NCI-H1417 treated with DMSO at 0.1 percent for 48 hours (cell line): Measurements from ENCODE around the gene SIDT1.

Source experiments
- DNase-seq: peaks from one replicate; lab custom pipeline; 2025; lab: John Stamatoyannopoulos, UW

The SIDT1 gene

DNA sequence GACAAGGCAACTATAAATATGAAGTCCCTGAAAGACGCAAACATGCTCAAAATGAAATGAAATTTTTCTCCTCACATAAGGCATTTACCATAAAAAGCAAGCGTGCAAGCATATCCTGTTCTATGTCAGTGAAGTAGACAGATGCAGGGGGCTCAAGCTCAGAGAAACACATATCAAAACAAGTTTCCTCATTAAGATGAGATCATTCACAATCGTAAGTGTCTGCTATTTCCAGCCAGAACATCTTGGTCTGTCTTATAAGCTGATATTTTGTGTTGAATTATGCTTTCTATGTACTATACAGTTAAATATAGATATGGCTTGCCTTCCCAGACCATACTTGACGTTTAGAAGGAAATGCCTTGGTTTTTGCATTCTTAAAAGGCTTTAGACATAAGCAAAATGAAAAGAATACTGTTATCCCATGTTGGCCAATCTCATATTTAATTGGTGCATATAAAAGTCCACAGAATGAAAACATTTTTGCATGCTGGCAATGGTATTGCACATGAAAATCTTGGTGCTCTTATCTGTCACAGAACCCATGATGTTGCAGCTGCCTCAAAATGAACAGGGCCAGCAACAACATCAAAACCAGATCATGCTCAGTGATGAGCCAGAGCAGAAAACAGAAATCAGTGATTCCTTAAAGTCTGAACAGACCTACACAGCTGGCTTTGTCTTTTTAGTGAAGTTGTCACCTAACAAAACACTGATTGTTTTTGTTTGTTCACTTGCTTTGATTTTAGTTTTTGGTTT, 65.4 kb downstream of the SIDT1 start:
- DNase-seq, result no peak

GRCh38 chr3:113600418-113601182, 68.2 kb downstream of the SIDT1 start:
- DNase-seq, result no peak

DNA sequence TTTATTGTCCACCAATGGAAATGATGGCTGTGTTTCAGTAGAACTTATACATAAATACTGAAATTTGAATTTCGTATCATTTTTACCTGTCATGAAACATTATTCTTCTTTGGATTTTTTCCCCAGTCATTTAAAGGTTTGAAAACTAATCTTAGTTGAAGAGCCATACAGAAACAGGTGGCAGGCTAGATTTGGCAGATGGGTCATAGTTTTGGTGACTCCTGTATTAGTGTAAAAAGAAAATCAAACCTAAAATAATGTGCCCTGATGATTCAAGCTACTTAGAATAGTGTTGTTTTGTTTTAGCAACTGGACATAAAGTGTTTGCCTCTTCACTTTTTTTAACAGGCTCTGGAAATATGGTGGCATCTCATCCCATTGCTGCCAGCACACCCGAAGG, 68.9 kb downstream of the SIDT1 start:
- no peak for DNase-seq

DNA sequence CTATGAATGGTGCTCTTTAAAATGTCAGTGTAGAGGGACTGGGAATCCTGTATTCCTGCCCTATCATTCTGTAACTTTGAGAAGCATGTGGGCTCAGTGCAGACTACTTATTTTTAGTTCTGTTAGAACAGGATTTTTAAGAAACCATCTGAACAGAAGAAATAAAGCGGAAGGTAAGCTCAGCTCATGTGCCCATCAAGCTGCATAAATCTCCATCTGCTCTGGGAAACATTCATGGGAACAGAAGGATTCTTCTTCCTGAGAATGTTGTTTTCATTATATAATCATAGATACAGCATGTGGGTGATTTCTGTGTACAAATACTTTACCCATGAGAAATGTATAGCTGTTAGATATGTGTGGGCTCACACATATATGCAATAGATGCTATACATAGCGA, 69.9 kb downstream of the SIDT1 start:
- DNase-seq, result no peak

GRCh38 chr3:113602836-113603235, 70.5 kb downstream of the SIDT1 start:
- DNase-seq, result no peak

DNA sequence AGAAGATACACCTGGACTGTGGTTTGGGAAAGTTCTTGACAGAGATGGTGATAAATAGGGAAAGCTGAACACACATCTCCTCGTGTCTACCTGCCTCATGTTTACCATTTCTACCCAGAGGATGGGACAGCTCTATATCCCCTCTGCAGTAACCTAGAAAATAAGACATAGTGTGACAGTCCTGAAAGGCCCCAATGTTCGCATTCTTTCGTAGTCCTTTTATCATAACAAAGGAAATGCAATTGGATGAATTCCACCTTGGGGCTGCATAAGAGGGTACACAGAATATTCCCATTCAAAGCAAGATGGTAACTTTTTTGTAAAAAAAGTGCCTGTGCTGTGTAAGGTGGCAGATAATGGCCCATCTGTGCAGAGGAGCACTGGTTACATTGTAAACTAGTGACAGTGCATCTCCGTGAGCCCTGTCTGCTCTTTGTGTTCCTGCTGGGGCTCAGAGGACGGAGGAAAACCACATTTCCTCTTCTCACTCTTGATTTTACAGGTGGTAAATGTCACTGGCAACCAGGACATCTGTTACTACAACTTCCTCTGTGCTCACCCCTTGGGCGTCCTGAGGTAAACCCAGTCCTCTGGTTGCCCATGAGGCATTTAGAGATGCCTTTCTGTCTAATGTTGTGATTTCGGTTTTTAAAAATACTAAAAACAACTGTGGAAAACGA, 74.3 kb downstream of the SIDT1 start:
- DNase-seq, result no peak

DNA sequence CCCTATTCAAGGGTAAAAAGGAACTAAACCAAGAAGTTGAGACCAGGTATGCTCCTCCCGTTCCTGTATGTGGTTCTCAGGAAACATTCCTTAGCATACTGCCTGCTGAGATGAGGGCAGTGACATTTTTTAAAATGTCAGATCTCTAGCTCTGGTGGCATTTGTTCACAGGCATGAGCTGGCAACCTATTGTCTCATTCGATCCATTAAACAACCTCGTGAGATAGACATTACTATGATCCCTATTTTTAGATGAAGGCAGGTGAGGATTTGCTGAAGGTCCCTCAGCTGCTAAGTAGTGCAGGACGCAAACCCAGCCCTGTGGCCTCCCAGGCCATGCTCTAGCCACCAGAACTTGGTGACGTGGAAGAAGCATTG, 74.9 kb downstream of the SIDT1 start:
- DNase-seq, result no peak

DNA sequence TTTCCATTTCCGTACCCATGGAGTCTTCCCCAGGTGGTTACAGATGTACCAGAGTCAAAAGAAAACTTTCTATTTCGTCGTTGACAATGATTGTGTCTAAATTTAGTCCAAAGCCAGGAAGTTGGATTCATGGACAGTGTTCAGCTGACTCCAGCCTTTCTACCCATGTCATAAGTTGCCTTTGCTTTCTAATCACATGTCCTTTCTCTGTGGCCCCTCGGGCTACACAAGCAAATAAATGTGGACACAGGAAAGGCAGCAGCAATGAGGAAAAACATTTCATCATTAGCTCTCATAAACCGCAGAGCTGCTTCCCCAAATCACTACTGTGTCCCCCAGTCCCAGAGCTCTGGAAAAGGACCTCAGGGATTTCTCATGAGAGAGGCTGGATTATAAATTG, 82.0 kb downstream of the SIDT1 start:
- no peak for DNase-seq

DNA sequence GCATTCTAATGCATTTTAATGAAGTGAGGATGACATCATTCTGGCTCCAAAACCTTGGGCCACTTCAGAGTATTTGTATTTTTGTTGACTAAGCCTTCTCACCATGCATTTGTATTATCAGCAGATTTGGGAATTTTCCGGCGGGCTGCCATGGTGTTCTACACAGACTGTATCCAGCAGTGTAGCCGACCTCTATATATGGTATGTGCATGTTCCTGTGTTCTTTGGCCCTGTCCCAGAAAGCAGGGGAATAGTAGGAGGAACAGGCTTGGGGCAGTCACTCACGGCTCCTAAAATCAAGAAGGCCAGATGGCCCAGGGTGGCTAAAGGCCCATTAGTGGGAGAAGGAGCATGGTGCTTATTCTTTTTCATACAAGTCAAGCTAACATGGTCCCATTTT, 83.6 kb downstream of the SIDT1 start:
- no peak for DNase-seq

DNA sequence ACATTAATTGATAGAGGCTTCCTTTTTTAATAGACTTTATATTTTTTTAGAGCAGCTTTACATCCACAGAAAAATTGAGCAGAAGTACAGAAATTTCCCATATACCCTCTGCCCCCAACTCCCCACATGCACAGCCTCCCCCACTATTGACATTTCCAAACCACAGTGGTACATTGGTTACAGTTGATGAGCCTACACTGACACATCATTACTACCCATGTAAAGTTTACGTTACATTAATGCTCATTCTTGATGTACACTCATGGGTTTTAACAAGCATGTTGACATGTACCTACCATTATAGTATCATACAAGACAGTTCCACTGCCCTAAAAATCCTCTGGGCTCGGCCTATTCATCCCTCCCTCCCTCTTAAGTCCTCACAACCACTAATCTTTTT, 85.4 kb downstream of the SIDT1 start:
- DNase-seq, result no peak

GRCh38 chr3:113620091-113620490, 87.7 kb downstream of the SIDT1 start:
- no peak for DNase-seq

GRCh38 chr3:113623324-113623723, 91.0 kb downstream of the SIDT1 start:
- DNase-seq, result no peak

GRCh38 chr3:113623811-113624210, 91.5 kb downstream of the SIDT1 start:
- no peak for DNase-seq

DNA sequence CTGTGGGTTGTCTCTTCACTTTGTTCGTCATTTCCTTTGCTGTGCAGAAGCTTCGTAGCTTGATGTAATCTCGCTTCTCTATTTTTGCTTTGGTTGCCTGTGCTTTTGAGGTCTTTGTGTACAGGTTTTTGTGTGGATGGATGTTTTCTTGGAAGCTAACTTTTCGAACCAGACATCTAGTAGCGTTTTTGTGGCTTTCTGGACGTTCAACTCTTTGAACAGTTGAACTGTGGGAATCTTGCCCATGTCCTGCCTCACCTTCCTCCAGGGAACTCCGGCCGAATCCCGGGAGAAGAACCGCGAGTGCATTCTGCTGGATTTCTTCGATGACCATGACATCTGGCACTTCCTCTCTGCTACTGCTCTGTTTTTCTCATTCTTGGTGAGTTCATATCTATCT, 93.5 kb downstream of the SIDT1 start:
- DNase-seq, result no peak

DNA sequence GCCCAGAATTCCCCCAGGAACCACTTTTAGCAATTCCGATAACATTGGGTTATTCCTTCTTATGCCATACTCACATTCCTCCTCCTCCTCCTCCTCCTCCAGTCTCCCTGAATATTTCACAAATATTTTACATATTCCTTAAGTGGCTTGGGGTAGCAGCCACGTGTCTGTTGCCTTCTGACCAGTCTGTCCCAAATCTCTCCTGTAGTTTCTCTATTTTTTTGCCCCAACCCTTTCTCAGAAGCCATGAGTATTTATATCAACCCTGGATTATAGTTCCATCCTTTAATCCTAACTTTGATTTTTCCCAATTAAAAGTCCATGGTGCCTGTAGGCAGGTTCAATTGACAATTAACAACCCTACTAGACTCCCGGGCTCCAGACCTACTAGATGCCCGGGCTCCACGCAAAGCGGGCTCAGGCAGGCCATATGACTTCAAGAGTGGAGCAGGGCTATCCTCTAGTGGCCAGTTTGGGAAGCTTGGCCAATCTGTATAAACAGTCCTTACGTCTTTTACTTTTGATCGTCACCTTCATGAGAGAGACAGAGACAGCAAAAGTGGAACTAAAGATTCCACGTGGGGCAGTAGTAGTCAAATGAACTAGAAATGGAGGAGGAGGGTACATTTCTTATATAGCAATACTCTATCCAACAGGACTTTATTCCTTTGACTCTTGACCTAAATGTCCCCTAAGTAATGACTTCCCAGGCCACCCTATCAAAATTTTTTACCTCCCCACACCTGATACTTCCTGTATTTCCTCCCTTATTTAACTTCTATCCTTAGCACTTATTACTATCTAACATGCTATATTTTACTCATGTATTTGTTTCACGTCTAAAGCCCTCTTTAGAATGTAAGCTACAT, 94.4 kb downstream of the SIDT1 start:
- DNase-seq, result no peak

DNA sequence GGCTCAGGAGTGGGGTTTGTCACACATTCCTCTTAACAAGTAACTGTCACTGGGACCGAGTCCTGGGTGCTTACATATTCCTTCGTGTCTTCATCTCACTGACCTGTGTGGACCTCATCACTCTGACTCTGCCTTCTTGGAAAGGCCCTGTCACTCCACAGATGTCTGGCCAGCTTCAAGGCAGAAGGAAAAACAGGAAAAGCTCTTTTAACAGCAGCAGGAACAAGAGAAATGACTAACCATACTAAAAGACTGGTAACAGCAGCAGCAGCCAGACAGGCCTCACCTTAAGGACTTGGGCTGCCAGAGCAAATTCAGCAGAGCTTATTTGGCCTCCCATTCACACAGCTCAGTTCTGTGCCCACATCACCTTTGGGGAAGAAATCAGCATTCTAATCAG, 96.0 kb downstream of the SIDT1 start:
- no peak for DNase-seq

DNA sequence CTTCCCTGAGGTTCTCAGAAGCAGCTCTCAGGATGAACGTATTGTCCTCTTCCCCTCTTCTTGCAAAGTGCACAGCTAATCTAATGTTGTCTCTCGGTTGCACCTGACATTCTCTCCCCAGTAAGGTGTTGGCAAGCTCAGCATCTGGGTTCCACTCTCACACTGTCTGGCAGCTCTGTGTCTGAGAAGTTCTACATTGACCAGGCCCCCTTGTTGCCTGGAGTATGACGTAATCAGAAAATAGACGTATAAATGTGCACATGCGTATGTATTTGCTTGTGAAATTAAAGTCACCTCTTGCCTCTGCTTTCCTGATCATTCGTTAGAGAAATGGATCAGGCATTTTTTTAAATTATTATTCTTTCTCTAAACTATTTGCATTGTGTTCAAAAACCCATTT, 96.4 kb downstream of the SIDT1 start:
- DNase-seq, result no peak

- DNase-seq, result no peak
These were observed 97.4 kb downstream of the SIDT1 start for GRCh38 chr3:113629584-113630421.

DNA sequence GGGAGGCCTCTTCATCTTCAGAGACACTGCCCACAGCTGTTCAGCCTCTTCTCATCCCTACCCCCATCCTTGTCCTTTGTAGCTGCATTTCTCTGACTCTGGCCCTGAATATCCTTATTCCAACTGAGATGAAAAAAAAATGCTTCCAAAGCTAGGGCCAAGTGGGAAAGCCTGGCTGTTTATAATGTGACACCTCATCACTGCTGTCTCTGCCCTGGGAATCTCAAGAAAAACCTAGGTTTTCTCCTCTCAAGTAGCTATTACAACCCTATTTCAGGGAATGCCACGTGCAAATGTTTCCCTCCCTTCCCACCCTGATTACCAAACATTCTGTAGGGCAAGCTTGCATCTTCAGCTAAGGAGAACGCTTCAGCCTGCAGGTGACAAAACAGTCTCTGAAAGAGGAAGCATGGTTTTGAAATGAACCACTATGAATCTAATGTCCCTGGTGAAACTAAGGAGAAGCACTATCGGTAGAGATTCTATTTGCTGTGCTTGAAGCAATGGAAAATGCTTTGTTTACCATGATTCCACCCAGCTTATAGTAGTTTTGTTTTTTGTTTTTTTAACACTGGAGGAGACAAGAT, 98.7 kb downstream of the SIDT1 start:
- no peak for DNase-seq

- DNase-seq, result no peak
These were observed 99.2 kb downstream of the SIDT1 start for GRCh38 chr3:113631573-113631972.
